Neuronal stem cell (in vitro differentiated cells): Measurements from ENCODE around the gene FBXW5.
A peak's percentile ranks its signal among the peaks of the same experiment; 100 is the strongest.

Experiments used
- DNase-seq: peaks from one replicate; pipeline ENCODE4 v3.0.0-alpha.2; 2013; ENCODE audit warnings: low spot score
- H2AFZ ChIP-seq: one replicate; pipeline ENCODE4 v1.6.1; 2013; ENCODE audit warnings: mild to moderate bottlenecking, low read length, inconsistent platforms
- H2AK5ac ChIP-seq: 2 replicates; pipeline ENCODE4 v1.6.1; 2013; ENCODE audit warnings: low read depth, mild to moderate bottlenecking, inconsistent platforms, low read length, moderate library complexity, mixed read lengths
- H2BK120ac ChIP-seq: 2 replicates; pipeline ENCODE4 v1.6.1; 2013; ENCODE audit warnings: low read depth, mild to moderate bottlenecking, inconsistent platforms, low read length, moderate library complexity, mixed read lengths
- H2BK12ac ChIP-seq: one replicate; pipeline ENCODE4 v1.6.1; 2013; ENCODE audit warnings: low read length, inconsistent platforms
- H2BK15ac ChIP-seq: 2 replicates; pipeline ENCODE4 v1.6.1; 2013; ENCODE audit warnings: mild to moderate bottlenecking, low read length, inconsistent platforms, mixed read lengths
- H2BK5ac ChIP-seq: one replicate; pipeline ENCODE4 v1.6.1; 2013; ENCODE audit warnings: inconsistent platforms, mild to moderate bottlenecking, low read length, moderate library complexity
- H3K14ac ChIP-seq: one replicate; pipeline ENCODE4 v1.6.1; 2013; ENCODE audit warnings: low read length, inconsistent platforms
- H3K18ac ChIP-seq: 2 replicates; pipeline ENCODE4 v1.6.1; 2013; ENCODE audit warnings: low read length, inconsistent platforms
- H3K23ac ChIP-seq: 2 replicates; pipeline ENCODE4 v1.6.1; 2013; ENCODE audit warnings: low read depth, mild to moderate bottlenecking, mixed read lengths, low read length, inconsistent platforms; ENCODE audit not compliant: poor library complexity
- H3K27ac ChIP-seq: replicated peaks from 3 replicates; pipeline ENCODE4 v1.5.1; 2013; ENCODE audit warnings: low read length, inconsistent platforms
- H3K27me3 ChIP-seq, 3 experiments: 2 replicates each; pipeline ENCODE4 v1.6.1; 2013; ENCODE audit warnings: low read length in 3 of 3, mild to moderate bottlenecking in 2 of 3, inconsistent platforms in 1 of 3, low read depth in 1 of 3, mixed read lengths in 1 of 3, moderate library complexity in 1 of 3; ENCODE audit not compliant: control insufficient read depth in 3 of 3, insufficient read depth in 3 of 3
- H3K36me3 ChIP-seq, 2 donors: replicated peaks in 1 of 2; 2 replicates each; pipeline ENCODE4 v1.6.1; 2013; ENCODE audit warnings: low read length in 2 of 2; ENCODE audit not compliant: control insufficient read depth in 2 of 2, insufficient read depth in 2 of 2
- H3K4ac ChIP-seq: 2 replicates; pipeline ENCODE4 v1.6.1; 2013; ENCODE audit warnings: inconsistent platforms, mild to moderate bottlenecking, low read length, moderate library complexity
- H3K4me1 ChIP-seq, 2 donors: 1 replicate in 1 of 2; 2 replicates in 1 of 2; pipeline ENCODE4 v1.6.1; 2013; ENCODE audit warnings: low read length in 2 of 2, low read depth in 1 of 2; ENCODE audit not compliant: control insufficient read depth in 2 of 2, insufficient read depth in 1 of 2
- H3K4me2 ChIP-seq: one replicate; pipeline ENCODE4 v1.6.1; 2013; ENCODE audit warnings: mild to moderate bottlenecking, low read length, inconsistent platforms; ENCODE audit not compliant: insufficient read depth, poor library complexity, severe bottlenecking
- H3K4me3 ChIP-seq, 2 donors: 2 replicates each; pipeline ENCODE4 v1.5.1; 2013; ENCODE audit warnings: low read length in 2 of 2, mild to moderate bottlenecking in 2 of 2, inconsistent platforms in 1 of 2, moderate library complexity in 1 of 2
- H3K79me1 ChIP-seq: one replicate; pipeline ENCODE4 v1.6.1; 2013; ENCODE audit warnings: low read depth, mild to moderate bottlenecking, inconsistent platforms, low read length, moderate library complexity
- H3K9ac ChIP-seq: one replicate; pipeline ENCODE4 v1.6.1; 2013; ENCODE audit warnings: mild to moderate bottlenecking, low read depth, low read length, inconsistent platforms; ENCODE audit not compliant: poor library complexity
- H3K9me3 ChIP-seq, 2 donors: replicated peaks in 1 of 2; 2 replicates each; pipeline versions ENCODE3 to v1.6.1; 2013; ENCODE audit warnings: low read length in 2 of 2, mild to moderate bottlenecking in 2 of 2, inconsistent platforms in 1 of 2, low read depth in 1 of 2, mixed read lengths in 1 of 2, moderate library complexity in 1 of 2; ENCODE audit not compliant: control insufficient read depth in 2 of 2, insufficient read depth in 1 of 2
- H4K8ac ChIP-seq: one replicate; pipeline ENCODE4 v1.6.1; 2013; ENCODE audit warnings: low read depth, mild to moderate bottlenecking, inconsistent platforms, low read length, moderate library complexity
- H4K91ac ChIP-seq: one replicate; pipeline ENCODE4 v1.6.1; 2013; ENCODE audit warnings: low read length, low read depth, mild to moderate bottlenecking, inconsistent platforms; ENCODE audit not compliant: poor library complexity
- WGBS, 2 donors: extraction: QIAGEN DNeasy Blood & Tissue Kit; methylation state at CpG; one replicate each; pipeline ENCODE4 v1.1.7; 2013; ENCODE audit warnings: missing lambda C conversion rate in 2 of 2, mixed read lengths in 1 of 2; ENCODE audit not compliant: insufficient read length in 2 of 2, insufficient replicate concordance in 1 of 2; ENCODE audit errors: extremely low coverage in 2 of 2; 5-methylcytosine and 5-hydroxymethylcytosine counted together

The FBXW5 gene

DNA sequence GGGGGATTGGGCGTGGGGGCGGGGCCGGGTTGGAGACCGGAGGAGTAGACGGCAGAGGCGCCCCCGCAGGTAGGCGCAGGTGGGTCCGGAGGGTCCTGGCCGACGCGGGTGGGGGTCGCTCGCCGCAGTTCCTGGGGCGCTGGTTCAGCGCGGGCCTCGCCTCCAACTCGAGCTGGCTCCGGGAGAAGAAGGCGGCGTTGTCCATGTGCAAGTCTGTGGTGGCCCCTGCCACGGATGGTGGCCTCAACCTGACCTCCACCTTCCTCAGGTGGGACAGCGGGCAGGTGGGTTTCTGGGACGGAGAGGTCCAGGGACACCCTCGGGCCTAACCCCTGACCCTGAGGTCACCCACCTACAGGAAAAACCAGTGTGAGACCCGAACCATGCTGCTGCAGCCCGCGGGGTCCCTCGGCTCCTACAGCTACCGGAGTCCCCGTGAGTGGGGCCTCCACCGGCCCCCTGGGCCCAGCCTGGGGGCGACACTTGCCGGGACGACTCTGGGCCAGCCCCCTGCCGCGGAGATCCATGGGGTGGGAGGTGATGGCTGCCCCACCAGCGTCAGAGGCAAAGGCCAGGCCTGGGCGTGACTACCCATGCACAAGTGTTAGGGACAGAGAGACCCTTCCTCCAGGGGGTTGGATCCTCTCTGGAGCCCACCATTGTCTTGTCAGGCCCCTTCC is 34.5 kb upstream of the FBXW5 start:
- no peaks in the 10 kb centered on the region for H3K79me1 ChIP-seq
- H2AK5ac ChIP-seq, result peak overlapping the region; percentile 98
- H3K4me3 ChIP-seq, result peak overlapping the region in 1 of 2 donors; percentile 36
- H3K4me2 ChIP-seq, result peak overlapping the region; percentile 11
- no peak overlapping the region for H4K8ac ChIP-seq
- H3K36me3 ChIP-seq, result no peaks in the 10 kb centered on the region
- H2BK12ac ChIP-seq, result peak overlapping the region; percentile 58
- H3K4me1 ChIP-seq, result peaks cover 0 to 10% of the 10 kb centered on the region in 2 donors
- peak overlapping the region; percentile 55 for H3K23ac ChIP-seq
- H2BK5ac ChIP-seq, result no peak overlapping the region
- no peak overlapping the region for H2AFZ ChIP-seq
- peaks cover 0 to 86% (median 20%) of the 10 kb centered on the region in 3 experiments for H3K27me3 ChIP-seq
- DNase-seq, result no peak
- no peaks in the 10 kb centered on the region for H3K9me3 ChIP-seq
- H3K18ac ChIP-seq, result peak overlapping the region; percentile 85
- no CpG with 5 or more reads among the region's 41 CpGs for WGBS, 2 donors
- H3K27ac ChIP-seq, result no peak overlapping the region
- H3K14ac ChIP-seq, result peak overlapping the region; percentile 82
- no peak overlapping the region for H3K9ac ChIP-seq
- peak overlapping the region; percentile 67 for H2BK15ac ChIP-seq
- H4K91ac ChIP-seq, result no peak overlapping the region
- no peak overlapping the region for H3K4ac ChIP-seq
- no peak overlapping the region for H2BK120ac ChIP-seq

DNA sequence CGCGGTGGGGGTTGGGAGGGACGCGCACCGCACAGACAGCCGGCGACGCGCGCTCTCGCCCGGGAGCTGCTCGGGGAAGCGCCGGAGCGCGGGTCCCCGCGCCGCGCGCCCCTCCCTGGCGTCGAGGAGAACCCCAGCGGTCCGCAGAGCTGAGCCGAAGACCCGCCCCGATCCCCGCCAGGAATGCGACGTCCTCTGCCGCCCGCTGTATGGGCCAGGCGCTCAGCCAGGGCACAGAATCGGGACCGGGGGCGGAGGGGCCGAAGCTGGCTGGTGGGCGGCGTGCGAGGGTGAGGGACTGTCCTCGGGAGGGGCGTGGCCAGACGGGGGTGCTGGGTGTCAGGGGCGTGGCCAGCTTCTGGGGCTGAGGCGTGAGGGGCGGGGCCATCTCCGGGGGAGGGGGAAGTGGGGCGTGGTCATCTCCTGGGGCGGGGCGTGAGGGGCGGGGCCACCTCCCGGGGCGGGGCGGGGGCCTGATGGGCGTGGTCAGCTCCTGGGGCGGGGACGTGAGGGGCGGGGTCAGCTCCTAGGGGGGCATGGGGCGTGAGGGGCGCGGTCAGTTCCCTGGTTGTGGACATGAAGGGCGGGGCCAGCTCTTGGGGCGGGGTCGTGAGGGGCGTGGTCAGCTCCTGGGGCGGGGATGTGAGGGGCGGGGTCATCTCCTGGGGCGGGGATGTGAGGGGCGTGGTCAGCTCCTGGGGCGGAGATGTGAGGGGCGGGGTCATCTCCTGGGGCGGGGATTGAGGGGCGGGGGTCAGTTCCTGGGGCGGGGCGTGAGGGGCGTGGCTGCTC is 33.7 kb upstream of the FBXW5 start:
- Histone ChIP-seq H2BK120ac (peak overlapping the region; percentile 17), H3K79me1 (no peaks in the 10 kb centered on the region), H3K27me3 (peaks cover 0 to 87% (median 13%) of the 10 kb centered on the region in 3 experiments), H3K4me2 (peak overlapping the region; percentile 94), H3K4ac (peak overlapping the region; percentile 99), H3K9me3 (no peaks in the 10 kb centered on the region), H3K4me1 (peaks cover 0 to 10% of the 10 kb centered on the region in 2 donors), H4K91ac (no peak overlapping the region), H3K4me3 (peak overlapping the region; percentile 17 to 81), H3K36me3 (no peaks in the 10 kb centered on the region), H3K14ac (peak overlapping the region; percentile 99), H2BK12ac (peak overlapping the region; percentile 99), H2AFZ (peak overlapping the region; percentile 81), H2BK5ac (no peak overlapping the region), H3K9ac (peak overlapping the region; percentile 96), H3K18ac (peak overlapping the region; percentile 98), H3K27ac (no peak overlapping the region), H4K8ac (no peak overlapping the region), H2BK15ac (peak overlapping the region; percentile 92), H2AK5ac (peak overlapping the region; percentile 97), H3K23ac (peak overlapping the region; percentile 93)
- peak; percentile 82 for DNase-seq
- WGBS, 2 donors, result no CpG with 5 or more reads among the region's 78 CpGs

- Histone ChIP-seq H3K14ac (peak overlapping the region; percentile 99), H2BK15ac (peak overlapping the region; percentile 92), H3K79me1 (no peaks in the 10 kb centered on the region), H3K4ac (peak overlapping the region; percentile 99), H3K18ac (peak overlapping the region; percentile 98), H2BK5ac (no peak overlapping the region), H3K4me2 (peak overlapping the region; percentile 94), H3K9ac (peak overlapping the region; percentile 96), H3K23ac (peak overlapping the region; percentile 93), H3K36me3 (no peaks in the 10 kb centered on the region), H2AK5ac (peak overlapping the region; percentile 97), H3K27ac (no peak overlapping the region), H3K4me1 (peaks cover 0 to 10% of the 10 kb centered on the region in 2 donors), H3K9me3 (no peaks in the 10 kb centered on the region), H2BK120ac (peak overlapping the region; percentile 17), H4K8ac (peak overlapping the region; percentile 72), H2AFZ (peak overlapping the region; percentile 81), H3K4me3 (peak overlapping the region; percentile 17 to 81), H3K27me3 (peaks cover 0 to 87% (median 12%) of the 10 kb centered on the region in 3 experiments), H4K91ac (no peak overlapping the region), H2BK12ac (peak overlapping the region; percentile 99)
- no peak for DNase-seq
- no CpG with 5 or more reads among the region's 33 CpGs for WGBS, 2 donors
These were observed 33.1 kb upstream of the FBXW5 start for GRCh38 chr9:136977649-136978072.

GRCh38 chr9:136977223-136977622 is 32.7 kb upstream of the FBXW5 start, which contains the start of gene PTGDS:
Gene PTGDS (plus strand): TSS chr9:136977504. CDS start chr9:136977579, 75 bp downstream.
- H3K9ac ChIP-seq, result peak within 1 kb of the TSS; percentile 96
- peak within 1 kb of the TSS; percentile 99 for H3K4ac ChIP-seq
- H4K91ac ChIP-seq, result no peak within 1 kb of the TSS
- WGBS, 2 donors, result no CpG with 5 or more reads among the region's 10 CpGs
- no peak for DNase-seq
- peak within 1 kb of the TSS; percentile 72 for H4K8ac ChIP-seq
- H3K27ac ChIP-seq, result no peak within 1 kb of the TSS
- peak within 1 kb of the TSS; percentile 17 for H2BK120ac ChIP-seq
- H2AFZ ChIP-seq, result peak within 1 kb of the TSS; percentile 81
- H3K4me3 ChIP-seq, result peak within 1 kb of the TSS; percentile 17 to 81
- H2BK5ac ChIP-seq, result no peak within 1 kb of the TSS
- H3K36me3 ChIP-seq, result no peaks in the 10 kb centered on the region
- H3K9me3 ChIP-seq, result no peaks in the 10 kb centered on the region
- peak within 1 kb of the TSS; percentile 93 for H3K23ac ChIP-seq
- H2BK15ac ChIP-seq, result peak within 1 kb of the TSS; percentile 93
- H2BK12ac ChIP-seq, result peak within 1 kb of the TSS; percentile 99
- peaks cover 0 to 84% (median 12%) of the 10 kb centered on the region in 3 experiments for H3K27me3 ChIP-seq
- peak within 1 kb of the TSS; percentile 94 for H3K4me2 ChIP-seq
- H3K4me1 ChIP-seq, result peaks cover 0 to 10% of the 10 kb centered on the region in 2 donors
- H3K18ac ChIP-seq, result peak within 1 kb of the TSS; percentile 98
- peak within 1 kb of the TSS; percentile 99 for H3K14ac ChIP-seq
- peak within 1 kb of the TSS; percentile 97 for H2AK5ac ChIP-seq
- no peaks in the 10 kb centered on the region for H3K79me1 ChIP-seq
